Brain microvascular endothelial cell (primary cell): ENCODE measurements around the gene LILRB3.

Source experiments
- DNase-seq: peaks from one replicate; pipeline ENCODE4 v3.0.0-alpha.2; 2020
- H3K27ac ChIP-seq: fragments of 250-450 bp; sonication (Bioruptor Pico); 2 replicates; pipeline ENCODE4 v1.5.1; 2020; ENCODE audit warnings: mild to moderate bottlenecking, moderate library complexity
- H3K27me3 ChIP-seq: fragments of 250-450 bp; sonication (Bioruptor Pico); replicated peaks from 2 replicates; pipeline ENCODE4 v1.5.1; 2020; ENCODE audit warnings: mild to moderate bottlenecking
- H3K36me3 ChIP-seq: fragments of 250-450 bp; sonication (Bioruptor Pico); replicated peaks from 2 replicates; pipeline ENCODE4 v1.5.1; 2020; ENCODE audit warnings: mild to moderate bottlenecking
- H3K4me3 ChIP-seq: 2 replicates; pipeline ENCODE4 v1.5.1; 2011; ENCODE audit warnings: low read depth, mild to moderate bottlenecking, control low read depth, low read length, moderate library complexity
- CTCF ChIP-seq: IDR thresholded peaks from 2 replicates; pipeline ENCODE4 v1.5.1; 2011; ENCODE audit warnings: low read depth, mild to moderate bottlenecking, moderate library complexity, low read length, control low read depth, inconsistent platforms; ENCODE audit errors: missing control alignments
- in situ Hi-C: cut with HindIII; loops from 2 replicates; pipeline ENCODE4 v1.10.0; 2017; ENCODE audit warnings: low sequenced_read_pairs, low pct_ligation_motif_present

LILRB3 gene

GRCh38 chr19:54206831-54207177 lies 16.0 kb downstream of the LILRB3 start:
- no peak overlapping the region for H3K27ac ChIP-seq
- H3K36me3 ChIP-seq, result peaks cover 70% of the 10 kb centered on the region
- no peak for TF ChIP-seq CTCF
- in situ Hi-C loops, result no loop called here
- DNase-seq, result no peak
- H3K27me3 ChIP-seq, result no peaks in the 10 kb centered on the region
- H3K4me3 ChIP-seq, result no peak overlapping the region

- no peak for TF ChIP-seq CTCF
- H3K4me3 ChIP-seq, result no peak overlapping the region
- H3K27me3 ChIP-seq, result no peaks in the 10 kb centered on the region
- H3K27ac ChIP-seq, result no peak overlapping the region
- DNase-seq, result no peak
- in situ Hi-C loops, result no loop called here
- peaks cover 75% of the 10 kb centered on the region for H3K36me3 ChIP-seq
Observed at GRCh38 chr19:54206030-54206830, 16.6 kb downstream of the LILRB3 start.

- H3K27me3 ChIP-seq, result no peaks in the 10 kb centered on the region
- TF ChIP-seq CTCF, result no peak
- peaks cover 77% of the 10 kb centered on the region for H3K36me3 ChIP-seq
- H3K27ac ChIP-seq, result no peak overlapping the region
- in situ Hi-C loops, result no loop called here
- H3K4me3 ChIP-seq, result no peak overlapping the region
- no peak for DNase-seq
Observed at GRCh38 chr19:54204767-54205468, 17.9 kb downstream of the LILRB3 start.

GRCh38 chr19:54203151-54203611 lies 19.6 kb downstream of the LILRB3 start:
- Histone ChIP-seq H3K4me3 (peak overlapping the region; percentile 15), H3K27ac (no peak overlapping the region), H3K36me3 (peaks cover 71% of the 10 kb centered on the region), H3K27me3 (no peaks in the 10 kb centered on the region)
- no peak for TF ChIP-seq CTCF
- in situ Hi-C loops, result no loop called here
- no peak for DNase-seq

- in situ Hi-C loops, result no loop called here
- Histone ChIP-seq H3K36me3 (peaks cover 59% of the 10 kb centered on the region), H3K27ac (no peak overlapping the region), H3K27me3 (no peaks in the 10 kb centered on the region), H3K4me3 (peak overlapping the region; percentile 73)
- no peak for TF ChIP-seq CTCF
- DNase-seq, result no peak
Observed at GRCh38 chr19:54201980-54202379, 20.8 kb downstream of the LILRB3 start.
